Left forelimb (tissue), 1 donor: ENCODE data around the gene SLC22A12.

Experiments used
- DNase-seq: peaks from one replicate; pipeline ENCODE4 v3.0.0-alpha.2; 2018; ENCODE audit warnings: low spot score

The SLC22A12 gene

GRCh38 chr11:64626637-64627036 is 35.6 kb downstream of the SLC22A12 start:
- no peak for DNase-seq

GRCh38 chr11:64627371-64627770 is 36.4 kb downstream of the SLC22A12 start:
- no peak for DNase-seq

DNA sequence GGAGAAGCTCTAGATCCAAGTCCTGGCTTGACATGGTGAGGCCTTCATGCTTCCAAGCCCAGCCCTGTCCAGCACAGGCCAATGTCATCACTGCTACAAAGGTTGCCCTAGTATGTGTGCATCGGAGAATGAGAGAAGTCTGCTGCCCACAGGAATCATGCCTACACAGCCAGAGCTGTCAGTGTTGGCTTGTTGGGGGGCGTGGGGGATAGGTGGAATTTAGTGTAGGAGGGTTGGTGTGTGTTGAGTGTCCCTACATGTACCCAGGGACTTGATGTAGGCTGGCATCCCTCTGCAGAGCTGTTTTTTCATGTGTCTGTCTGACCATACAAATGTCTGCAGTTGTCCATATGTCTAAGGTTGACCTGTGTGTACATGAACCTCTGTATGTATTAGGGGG is 37.6 kb downstream of the SLC22A12 start:
- DNase-seq: no peak

DNA sequence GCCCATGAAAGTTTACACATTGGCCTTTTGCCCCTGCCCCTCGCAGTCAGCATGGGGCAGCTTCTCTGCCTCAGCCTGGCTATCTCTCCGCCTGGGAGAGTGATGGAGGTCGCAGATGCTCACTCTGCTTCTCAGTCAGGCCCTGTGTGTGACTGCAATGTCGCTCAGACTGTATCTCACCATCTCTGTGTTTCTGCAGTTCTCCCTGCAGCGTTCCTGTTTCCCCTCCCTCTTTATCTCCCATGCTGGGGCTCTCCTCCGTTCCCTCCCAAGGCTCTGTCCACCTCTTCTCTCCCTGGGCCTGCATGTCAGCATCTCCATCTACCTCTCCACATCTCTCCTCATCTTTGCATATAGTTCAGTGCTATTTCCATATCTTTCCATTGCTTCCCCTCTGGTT is 38.1 kb downstream of the SLC22A12 start:
- DNase-seq: no peak

DNA sequence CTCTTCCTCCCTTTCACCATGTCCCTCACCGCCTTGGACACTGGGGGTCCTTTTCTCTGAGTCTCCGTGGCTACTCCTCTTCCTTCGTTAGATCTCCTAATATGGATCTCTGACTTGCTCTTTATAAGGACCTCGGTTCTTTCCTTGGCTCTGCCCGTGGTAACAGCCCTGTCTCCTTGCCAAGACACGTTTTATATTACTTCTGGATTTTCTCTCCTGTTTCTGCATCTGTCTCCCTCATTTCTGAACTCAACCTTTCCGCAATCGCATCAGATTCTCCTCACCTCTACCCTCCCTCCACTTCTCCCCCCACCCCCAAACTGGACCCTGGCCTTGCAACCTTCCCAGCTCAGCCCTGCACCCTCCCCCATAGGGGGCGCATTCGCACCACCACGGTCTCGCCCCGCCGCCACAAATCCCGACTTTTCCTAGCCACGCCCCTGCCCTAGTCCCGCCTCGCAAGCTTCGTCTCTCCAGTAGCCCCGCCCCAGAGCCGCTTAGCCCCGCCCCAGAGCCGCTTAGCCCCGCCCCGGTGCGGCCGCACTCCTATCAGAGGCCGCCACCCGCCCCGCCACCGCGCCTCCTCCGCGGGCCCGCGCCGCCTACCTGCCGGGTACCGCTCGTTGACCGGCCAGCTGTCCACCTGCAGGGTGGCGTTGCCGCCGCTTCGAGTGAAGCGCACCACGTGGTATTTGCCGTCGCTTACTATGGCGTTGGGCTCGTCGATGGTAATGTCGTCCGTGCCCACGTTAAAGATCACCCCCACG is 39.0 kb downstream of the SLC22A12 start:
- no peak for DNase-seq

DNA sequence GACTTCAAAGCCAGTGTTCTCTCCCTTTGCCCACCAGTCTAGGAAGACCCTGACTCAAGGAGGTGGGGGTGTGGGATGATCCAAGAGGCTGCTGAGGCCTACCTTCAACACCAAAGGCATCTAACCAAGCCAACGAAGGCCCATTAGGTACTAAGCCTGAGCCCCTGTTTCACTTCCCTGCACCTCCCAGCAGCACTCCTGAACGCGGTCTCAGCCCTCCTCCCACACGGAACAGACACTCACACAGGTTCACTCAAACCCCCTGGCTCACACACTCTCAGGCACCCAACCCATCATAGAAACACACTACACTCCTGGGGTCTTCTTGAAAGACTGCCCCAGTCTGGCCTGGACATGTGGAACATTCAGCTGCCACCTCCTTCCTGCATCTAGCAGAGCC is 40.7 kb downstream of the SLC22A12 start:
- no peak for DNase-seq

GRCh38 chr11:64632237-64632636 is 41.2 kb downstream of the SLC22A12 start:
- DNase-seq: no peak

DNA sequence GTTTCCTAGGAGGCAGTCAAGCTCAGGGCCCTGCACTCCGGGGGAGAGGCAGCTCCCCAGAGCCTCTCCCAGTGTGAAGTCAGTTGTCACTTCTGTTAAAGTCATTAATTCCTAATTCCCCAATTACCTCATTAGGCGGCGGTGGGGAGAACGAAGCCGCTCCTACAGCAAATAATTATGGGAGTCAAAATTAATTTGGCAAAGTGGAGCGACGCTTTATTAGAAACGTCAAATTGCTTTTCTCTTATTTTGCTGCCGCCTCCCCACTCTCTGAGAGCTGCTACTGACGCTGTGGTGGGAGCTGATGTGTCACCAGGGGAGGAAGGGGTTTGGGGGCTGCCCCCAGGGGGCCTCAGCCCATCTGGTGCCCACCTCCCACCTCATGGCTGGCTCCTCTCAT is 41.6 kb downstream of the SLC22A12 start:
- DNase-seq: no peak

DNA sequence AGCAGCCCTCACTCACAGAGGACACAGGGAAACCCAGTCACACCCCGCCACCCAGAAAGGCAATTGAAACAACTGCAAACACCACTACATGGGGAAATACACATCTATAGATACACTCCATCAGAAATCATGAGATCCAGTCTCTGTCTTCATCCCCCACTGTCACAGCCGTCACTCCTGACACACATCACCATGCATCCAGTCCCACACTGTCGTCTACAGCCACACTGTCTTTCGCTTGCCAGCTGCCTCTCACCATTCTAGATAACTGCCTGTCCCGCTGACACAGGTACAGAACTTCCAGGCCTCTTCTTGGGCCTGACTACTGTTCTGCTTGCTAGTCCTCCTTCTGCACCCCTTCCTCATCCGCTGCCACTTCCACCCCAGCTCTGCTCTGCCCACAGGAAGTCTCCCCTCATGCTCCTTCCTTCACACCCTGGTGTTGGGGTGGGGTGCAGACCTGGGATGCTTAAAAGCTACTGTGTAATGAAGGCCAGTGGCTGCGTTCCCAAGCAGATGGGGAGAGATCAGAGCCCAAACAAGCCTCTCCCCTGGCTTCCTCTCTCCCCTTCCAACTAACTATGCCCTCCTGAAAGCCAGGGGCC is 42.6 kb downstream of the SLC22A12 start:
- DNase-seq: no peak

GRCh38 chr11:64637334-64638017 is 46.5 kb downstream of the SLC22A12 start:
- no peak for DNase-seq

GRCh38 chr11:64638018-64638665 is 47.1 kb downstream of the SLC22A12 start:
- DNase-seq: no peak

DNA sequence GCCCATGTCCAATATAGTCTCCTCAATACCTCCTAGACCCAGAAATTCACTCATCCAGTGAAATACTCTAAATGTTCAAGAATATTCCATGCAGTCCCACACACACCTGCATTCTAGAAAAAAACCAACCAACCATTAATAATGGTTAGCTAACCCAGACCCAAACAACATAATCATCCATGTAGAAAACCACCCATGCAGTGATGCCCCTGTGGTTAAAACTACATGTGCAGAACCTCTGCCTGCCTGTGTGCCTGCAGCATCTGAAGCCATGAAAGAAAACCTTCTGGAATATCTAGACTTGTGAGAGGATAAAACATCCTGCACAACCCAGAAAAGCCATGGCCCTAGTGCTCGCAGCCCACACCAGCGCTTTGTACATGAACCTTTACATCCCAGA is 47.8 kb downstream of the SLC22A12 start:
- no peak for DNase-seq

DNA sequence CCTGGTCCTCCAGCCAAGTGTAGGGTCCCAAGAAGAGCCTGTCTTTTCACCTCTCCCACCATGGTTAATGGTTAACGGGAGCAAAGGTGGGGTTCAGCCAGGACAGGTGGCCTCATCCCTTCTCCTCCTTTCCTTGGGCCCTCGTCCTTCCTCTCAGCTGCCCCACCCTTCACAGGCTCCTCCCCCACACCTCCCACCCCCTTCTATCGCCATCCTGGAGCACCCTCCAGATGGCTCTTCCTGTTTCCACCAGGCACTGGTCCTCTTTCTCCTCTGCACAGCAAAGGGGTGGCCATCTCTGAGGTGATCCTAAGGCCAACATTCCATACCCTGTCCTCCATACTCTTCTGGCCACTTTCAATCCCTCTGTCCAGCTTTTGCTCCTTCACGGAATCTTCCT is 48.9 kb downstream of the SLC22A12 start:
- no peak for DNase-seq

GRCh38 chr11:64641596-64642417 is 50.8 kb downstream of the SLC22A12 start:
- DNase-seq: no peak

- no peak for DNase-seq
Measured at GRCh38 chr11:64642418-64642735, 51.4 kb downstream of the SLC22A12 start.

DNA sequence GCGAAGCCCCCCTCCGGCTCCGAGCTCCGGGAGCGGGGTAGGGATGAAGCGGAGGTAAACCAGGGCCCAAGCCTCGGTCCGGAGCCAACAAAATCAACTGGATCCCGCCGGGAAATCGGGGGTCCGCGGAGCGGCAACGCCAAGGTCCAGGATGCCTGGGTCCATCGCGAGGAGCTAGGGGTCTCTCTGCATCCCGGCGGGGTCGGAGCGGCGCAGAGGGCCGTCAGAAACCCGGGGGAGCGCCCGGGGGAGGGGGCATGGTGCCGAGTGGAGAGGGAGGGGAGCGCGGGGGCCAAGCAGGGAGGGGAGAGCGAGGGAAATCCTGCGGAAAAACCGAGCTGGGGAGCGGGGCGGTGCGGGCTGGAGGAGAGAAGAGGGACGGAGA is 51.8 kb downstream of the SLC22A12 start:
- no peak for DNase-seq

DNA sequence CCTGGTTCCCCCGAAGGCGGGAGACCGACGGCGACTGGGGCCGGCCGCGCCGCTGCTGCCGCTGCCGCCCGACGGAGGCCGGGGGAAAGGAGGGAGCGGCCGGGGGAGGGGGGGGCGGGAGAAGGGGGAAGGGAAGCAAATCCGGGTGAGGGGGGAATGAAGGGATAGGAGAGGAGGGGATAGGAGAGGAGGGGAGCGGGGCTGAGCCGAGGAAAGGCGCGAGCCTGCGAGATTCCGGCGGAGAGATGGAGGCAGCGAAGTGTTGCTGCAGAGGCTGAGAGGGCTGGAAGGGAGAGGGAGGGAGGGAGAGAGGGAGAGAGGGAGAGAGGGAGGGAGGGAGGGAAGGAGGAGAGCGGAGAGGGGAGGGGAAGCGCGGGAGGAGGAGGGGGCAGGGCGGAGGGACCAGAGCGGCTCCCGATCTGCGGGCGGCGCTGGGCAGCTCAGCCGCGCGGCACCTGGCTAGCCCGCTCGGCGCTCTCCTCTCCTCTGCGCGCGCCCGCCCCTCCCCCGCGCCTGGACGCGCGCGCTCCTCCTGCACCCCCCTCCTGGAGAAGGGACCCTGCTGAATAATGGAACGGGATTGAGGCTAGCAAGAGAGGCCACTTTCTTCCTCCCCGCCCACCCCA is 52.3 kb downstream of the SLC22A12 start:
- no peak for DNase-seq

GRCh38 chr11:64643920-64644646 is 53.1 kb downstream of the SLC22A12 start:
- no peak for DNase-seq

DNA sequence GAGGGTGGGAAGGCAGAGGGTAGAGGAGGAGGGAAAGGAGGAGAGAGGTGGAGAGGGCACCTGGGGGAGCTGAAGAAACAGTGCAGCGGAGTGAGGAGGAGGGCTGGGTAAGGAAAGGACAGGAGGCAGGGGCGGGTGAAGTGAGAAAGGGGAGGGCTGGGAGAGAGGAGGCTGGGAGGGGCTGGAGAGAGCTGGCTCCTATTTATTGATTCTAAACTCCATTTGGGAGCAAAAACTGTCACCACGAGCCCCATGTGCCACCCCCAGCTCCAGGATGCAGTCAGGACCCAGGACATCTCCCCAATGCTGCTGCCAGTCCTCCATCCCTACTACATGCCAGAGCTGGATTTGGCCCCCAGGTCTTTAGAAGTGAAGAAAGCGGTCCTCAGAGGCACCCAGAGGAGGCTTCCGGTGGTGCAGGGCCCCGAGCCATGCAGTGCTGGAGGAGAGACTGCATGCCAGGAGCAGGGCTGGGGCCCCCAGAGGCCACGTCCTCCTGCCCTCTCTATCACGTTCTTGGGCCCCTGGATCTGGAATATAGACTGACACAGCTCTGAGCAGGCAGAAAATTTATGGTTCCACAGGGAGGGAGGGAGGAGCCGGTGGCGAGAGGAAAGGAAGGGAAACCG is 53.7 kb downstream of the SLC22A12 start:
- no peak for DNase-seq

DNA sequence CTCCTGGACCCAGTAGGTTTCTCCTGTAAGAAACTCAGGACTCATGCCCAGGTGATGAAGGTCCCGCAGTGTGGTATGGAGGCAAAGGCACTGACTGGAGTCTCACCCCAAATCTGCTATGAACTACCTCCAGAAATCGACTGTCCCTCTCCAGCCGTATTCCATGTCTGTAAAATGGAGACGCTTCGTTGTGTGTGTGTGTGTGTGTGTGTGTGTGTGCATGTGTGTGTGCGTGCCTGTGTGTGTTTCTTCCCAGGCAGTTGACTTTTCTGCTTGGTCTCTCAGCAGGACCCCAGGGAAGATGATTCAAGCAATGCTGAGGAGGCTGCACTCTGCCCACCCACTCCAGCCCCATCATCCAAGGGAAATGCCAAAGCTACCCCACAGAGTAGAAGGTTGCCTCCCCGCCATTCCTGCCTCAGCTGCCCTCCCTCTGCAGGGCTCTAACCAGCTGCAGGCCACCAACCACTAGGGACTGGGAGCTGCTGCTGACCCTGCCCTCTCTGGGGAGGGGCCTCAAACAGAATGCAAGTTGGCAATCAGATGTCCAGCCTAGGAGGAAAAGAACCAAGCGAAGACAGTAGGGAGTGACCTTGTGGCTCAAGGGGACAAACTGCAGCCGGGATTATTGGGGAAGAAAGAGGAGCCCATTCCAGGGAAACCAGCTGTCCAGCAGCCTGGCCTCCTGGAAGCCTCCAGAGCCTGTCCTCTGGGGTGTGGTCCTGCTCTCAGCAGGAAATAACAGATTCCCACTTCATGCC is 56.2 kb downstream of the SLC22A12 start:
- no peak for DNase-seq
